GM12872 (cell line): Measurements from ENCODE around the gene ZNF618.

Experiments used
- TF ChIP-seq, protein P1 (sequence below): IDR thresholded peaks from 3 replicates; pipeline ENCODE4 v1.5.1; 2011; ENCODE audit warnings: low read depth, mild to moderate bottlenecking, low read length, moderate library complexity; ENCODE audit not compliant: insufficient read depth

ZNF618 gene

DNA sequence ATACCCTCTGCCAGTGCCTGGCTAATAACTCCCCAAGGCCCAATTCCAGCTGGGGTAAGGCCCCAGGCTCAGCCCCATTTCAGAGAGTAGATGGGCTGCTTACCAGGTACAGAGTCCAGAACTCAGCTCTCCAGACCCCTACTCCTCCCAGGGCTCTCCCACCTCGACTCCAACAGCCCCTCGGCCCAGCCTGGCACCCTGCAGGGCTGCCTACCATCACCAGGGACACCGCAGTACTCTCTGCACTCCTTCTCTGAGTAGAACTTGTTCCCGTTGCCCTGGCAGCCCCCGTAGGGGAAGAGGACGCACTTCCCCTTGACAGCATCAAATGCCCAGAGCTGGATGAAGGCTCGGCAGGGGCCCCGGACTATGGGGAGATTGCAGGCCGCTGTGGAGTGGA lies 184.6 kb downstream of the ZNF618 start:
- TF ChIP-seq, protein P1, sequence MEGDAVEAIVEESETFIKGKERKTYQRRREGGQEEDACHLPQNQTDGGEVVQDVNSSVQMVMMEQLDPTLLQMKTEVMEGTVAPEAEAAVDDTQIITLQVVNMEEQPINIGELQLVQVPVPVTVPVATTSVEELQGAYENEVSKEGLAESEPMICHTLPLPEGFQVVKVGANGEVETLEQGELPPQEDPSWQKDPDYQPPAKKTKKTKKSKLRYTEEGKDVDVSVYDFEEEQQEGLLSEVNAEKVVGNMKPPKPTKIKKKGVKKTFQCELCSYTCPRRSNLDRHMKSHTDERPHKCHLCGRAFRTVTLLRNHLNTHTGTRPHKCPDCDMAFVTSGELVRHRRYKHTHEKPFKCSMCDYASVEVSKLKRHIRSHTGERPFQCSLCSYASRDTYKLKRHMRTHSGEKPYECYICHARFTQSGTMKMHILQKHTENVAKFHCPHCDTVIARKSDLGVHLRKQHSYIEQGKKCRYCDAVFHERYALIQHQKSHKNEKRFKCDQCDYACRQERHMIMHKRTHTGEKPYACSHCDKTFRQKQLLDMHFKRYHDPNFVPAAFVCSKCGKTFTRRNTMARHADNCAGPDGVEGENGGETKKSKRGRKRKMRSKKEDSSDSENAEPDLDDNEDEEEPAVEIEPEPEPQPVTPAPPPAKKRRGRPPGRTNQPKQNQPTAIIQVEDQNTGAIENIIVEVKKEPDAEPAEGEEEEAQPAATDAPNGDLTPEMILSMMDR: no peak

DNA sequence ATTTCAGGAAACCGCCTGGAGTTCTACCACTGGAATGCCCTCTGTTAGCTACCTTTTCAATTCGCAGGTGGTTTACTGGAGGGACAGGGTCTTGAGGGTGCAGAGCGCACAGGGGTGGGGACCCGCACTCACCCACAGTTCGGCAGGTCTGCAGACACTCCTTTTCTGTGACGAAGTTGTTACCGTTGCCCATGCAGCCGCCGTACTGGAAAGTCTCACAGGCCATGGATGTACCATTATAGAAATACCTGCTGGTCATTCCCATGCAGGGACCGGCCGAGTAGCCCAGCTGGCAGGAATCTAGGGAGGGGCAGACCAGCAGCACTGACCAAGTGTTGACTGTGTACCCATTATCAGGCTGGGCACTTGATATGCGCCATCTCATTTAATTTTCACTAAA lies 185.2 kb downstream of the ZNF618 start:
- TF ChIP-seq, protein P1: no peak

DNA sequence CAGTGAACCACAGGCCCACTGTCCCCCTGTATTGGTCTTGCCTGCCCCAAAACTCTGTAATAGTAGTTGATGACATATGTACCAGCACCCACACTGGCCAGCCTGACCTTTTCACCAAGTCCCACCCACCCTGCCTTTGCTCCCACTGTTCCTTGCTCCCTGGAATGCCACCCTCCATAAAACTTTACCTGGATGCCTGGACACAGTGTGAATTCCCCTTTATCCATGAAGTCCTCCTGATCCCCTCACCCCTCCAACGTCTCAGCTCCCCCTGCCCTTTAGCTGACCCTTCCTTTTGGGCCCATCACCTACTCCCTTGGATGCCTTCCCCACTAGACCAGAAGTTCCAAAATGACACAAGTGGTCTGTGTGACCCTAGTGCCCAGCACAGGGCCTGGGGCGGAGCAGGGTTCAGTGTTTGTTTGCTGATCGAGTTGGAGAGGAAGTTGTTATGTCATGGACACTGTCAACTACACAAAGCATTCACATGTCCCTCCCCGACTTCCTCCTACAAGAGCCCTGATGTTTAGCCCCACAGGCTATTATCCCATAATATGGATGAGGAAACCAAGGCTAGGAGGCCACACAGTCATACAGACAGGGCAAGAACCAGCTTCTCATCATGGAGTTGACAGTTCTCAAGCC lies 185.8 kb downstream of the ZNF618 start:
- TF ChIP-seq, protein P1: no peak

DNA sequence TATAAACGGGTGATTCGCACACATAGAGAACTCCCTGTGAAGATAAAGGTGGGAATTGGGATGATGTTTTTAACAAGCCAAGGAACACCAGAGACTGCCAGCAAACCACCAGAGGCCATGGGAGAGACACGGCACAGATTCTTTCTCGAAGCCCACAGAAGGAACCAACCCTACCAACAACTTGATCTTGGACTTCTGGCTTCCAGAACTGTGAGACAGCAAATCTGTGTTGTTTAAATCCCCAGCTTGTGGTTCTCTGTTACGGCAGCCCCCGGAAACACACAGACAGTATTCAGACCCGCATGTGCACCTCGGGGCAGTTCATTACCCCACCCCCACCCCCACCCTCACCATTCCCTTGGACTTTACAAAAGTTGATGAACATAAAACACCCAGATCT lies 189.2 kb downstream of the ZNF618 start:
- TF ChIP-seq, protein P1: no peak

DNA sequence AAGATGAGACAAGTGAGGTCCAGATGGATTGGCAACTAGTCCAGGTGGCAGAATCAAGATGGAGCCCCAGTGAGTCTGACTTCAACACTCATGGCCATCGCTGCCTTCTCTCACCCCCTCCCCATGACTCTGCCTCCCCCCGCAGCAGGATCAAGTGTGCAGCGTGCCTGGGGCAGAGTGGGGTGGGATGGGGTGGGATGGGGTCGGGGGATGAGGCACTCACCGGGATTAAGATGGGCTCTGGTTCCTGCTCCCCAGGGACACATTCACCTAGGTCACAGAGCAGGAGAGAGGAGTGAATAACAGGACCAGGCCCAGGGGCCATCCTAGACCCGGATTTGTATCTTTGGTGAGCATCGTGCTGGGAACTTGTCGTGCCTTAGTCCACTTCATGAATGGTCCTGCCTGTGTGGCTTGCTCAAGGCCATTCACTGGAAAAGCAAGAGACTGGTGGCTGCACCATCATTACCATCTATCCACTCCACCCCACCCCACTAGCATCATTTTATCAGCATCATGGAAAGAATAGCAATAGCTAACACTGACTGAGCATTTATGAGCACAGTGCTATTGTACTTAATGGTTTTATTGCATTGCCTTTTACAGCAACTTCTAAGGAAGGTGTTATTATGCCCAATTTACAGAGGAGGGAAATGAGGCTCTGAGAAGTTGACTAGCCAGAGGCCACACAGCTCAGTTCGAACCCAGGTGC lies 193.5 kb downstream of the ZNF618 start:
- TF ChIP-seq, protein P1: no peak

DNA sequence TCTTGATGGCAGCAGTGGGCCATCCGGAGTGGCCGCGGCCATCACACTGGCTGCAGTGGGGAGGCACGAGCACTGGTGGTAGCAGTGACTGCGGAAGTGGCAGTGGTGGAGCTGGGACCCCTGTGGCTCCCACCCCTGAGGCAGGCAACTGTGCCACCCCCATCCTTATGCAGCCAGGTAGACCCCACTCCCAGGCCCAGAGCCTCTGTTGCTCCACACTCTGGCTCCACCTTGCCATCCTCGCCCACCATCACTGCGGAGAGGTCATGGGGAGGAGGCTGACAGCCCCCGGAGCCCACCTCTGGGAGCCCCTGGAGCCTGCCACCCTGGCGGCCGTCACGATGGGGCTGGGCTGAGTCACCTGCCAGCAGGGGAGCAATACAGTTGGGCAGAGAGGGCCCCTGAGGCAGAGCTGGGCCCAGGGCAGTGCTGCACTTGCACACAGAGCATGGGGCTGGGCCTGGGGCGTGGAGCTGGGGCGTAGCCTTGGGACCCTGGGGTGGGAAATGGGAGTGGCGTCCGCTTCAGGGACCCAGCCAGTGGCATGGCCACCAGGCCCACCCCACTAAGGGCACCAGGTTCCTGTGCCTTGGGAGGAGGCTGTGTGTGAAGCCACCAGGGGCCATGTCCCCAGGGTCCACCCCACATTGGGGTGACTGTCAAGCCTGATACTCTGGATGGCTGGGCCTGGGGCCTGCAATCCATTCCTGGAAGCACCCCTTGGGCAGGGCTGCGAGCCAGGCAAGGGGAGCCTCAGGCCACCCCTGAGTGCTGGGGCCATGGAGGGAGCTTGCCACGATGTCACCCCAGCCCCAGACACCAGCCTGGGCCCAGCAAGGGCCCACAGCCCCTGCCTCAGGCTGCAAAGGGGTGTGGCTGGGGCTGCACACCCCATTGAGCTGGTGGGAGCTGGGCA lies 194.3 kb downstream of the ZNF618 start:
- TF ChIP-seq, protein P1: no peak

DNA sequence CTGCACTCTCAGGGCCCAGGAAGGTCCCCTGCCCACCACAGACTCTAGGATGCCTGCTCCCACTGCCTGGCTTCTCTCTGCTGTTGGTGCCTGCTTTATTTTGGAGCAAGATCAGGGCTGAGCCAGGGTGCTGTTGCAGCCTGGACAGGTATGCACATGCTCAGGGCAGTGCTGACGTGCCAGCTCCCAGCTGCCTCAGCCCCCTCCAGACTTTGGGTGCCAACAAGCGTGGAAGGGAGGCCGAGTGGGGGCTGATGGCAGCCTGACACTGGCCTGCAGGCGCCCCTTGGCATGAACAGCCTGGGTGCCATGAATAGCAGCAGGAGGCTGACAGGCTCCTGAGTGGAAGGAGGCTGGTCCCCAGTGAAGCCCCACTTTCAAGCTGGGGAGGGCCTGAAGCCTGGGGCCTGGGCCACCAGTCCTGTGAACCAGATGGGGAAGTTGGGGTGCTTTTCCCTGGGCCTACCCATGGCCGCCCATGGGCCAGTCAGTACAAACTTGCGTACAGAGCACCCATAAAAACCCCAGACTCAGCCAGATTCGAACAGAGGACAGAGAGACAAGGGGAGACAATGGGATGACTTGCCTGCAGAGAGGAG lies 195.2 kb downstream of the ZNF618 start:
- TF ChIP-seq, protein P1: no peak
